Measurements from ENCODE around the gene OR2T1. TPM values are rescaled to one million over a fixed set of nuclear protein-coding genes. Genes with fewer than 3 reads are reported as not detected.

OR2T1 gene
- not detected in 2 replicates for total RNA-seq (2012; rRNA removed)

- Histone ChIP-seq H3K27me3 (ENCODE audit: control insufficient read depth, insufficient read depth, low read length) (no peaks in the 10 kb centered on the region), H3K4me1 (ENCODE audit: control insufficient read depth, insufficient read depth, low read length) (no peaks in the 10 kb centered on the region), H3K4me2 (ENCODE audit: low read length) (no peak within 1 kb of the TSS)
These were observed at the start of gene OR2T1 for GRCh38 chr1:248402748-248403147. OR2T1 (plus strand) TSS chr1:248403048; CDS start chr1:248406148, 3,100 bp downstream.

GRCh38 chr1:248359415-248359814 lies 43.4 kb upstream of the OR2T1 start:
- H3K27me3 ChIP-seq (ENCODE audit: control insufficient read depth, insufficient read depth, low read length) = no peaks in the 10 kb centered on the region
- H3K36me3 ChIP-seq (ENCODE audit: insufficient read depth, low read length) = no peaks in the 10 kb centered on the region
- no peaks in the 10 kb centered on the region for H3K4me1 ChIP-seq (ENCODE audit: control insufficient read depth, insufficient read depth, low read length)
- no peak overlapping the region for H3K4me3 ChIP-seq (ENCODE audit: low read length)
- H3K4me2 ChIP-seq (ENCODE audit: low read length) = no peak overlapping the region
- no peak overlapping the region for H3K9ac ChIP-seq (ENCODE audit: low read depth, low read length)
- H3K9me3 ChIP-seq (replicated peaks; ENCODE audit: low read length) = no peaks in the 10 kb centered on the region

More at GRCh38 chr1:248402748-248403147, at the start of gene OR2T1:
- Histone ChIP-seq H3K4me3 (ENCODE audit: low read length) (no peak within 1 kb of the TSS), H3K36me3 (ENCODE audit: insufficient read depth, low read length) (no peaks in the 10 kb centered on the region), H3K9ac (ENCODE audit: low read depth, low read length) (no peak within 1 kb of the TSS), H3K9me3 (replicated peaks; ENCODE audit: low read length) (peaks cover 5% of the 10 kb centered on the region)

GRCh38 chr1:248361121-248361715 lies 41.6 kb upstream of the OR2T1 start, which contains the start of gene OR2T4:
OR2T4 (plus strand) TSS chr1:248361665; CDS start chr1:248361665, 0 bp downstream.
- no peaks in the 10 kb centered on the region for H3K36me3 ChIP-seq (ENCODE audit: insufficient read depth, low read length)
- H3K9ac ChIP-seq (ENCODE audit: low read depth, low read length) = no peak within 1 kb of the TSS
- no peaks in the 10 kb centered on the region for H3K9me3 ChIP-seq (replicated peaks; ENCODE audit: low read length)
- no peaks in the 10 kb centered on the region for H3K27me3 ChIP-seq (ENCODE audit: control insufficient read depth, insufficient read depth, low read length)
- no peak within 1 kb of the TSS for H3K4me3 ChIP-seq (ENCODE audit: low read length)
- H3K4me2 ChIP-seq (ENCODE audit: low read length) = no peak within 1 kb of the TSS
- H3K4me1 ChIP-seq (ENCODE audit: control insufficient read depth, insufficient read depth, low read length) = no peaks in the 10 kb centered on the region

GRCh38 chr1:248366609-248367008 lies 36.2 kb upstream of the OR2T1 start:
- H3K4me1 ChIP-seq (ENCODE audit: control insufficient read depth, insufficient read depth, low read length) = no peaks in the 10 kb centered on the region
- no peaks in the 10 kb centered on the region for H3K36me3 ChIP-seq (ENCODE audit: insufficient read depth, low read length)
- no peak overlapping the region for H3K9ac ChIP-seq (ENCODE audit: low read depth, low read length)
- no peak overlapping the region for H3K4me3 ChIP-seq (ENCODE audit: low read length)
- peaks cover 2% of the 10 kb centered on the region for H3K9me3 ChIP-seq (replicated peaks; ENCODE audit: low read length)
- H3K4me2 ChIP-seq (ENCODE audit: low read length) = no peak overlapping the region
- H3K27me3 ChIP-seq (ENCODE audit: control insufficient read depth, insufficient read depth, low read length) = no peaks in the 10 kb centered on the region

- Histone ChIP-seq H3K4me2 (ENCODE audit: low read length) (no peak overlapping the region), H3K9ac (ENCODE audit: low read depth, low read length) (no peak overlapping the region), H3K9me3 (replicated peaks; ENCODE audit: low read length) (peaks cover 16% of the 10 kb centered on the region), H3K36me3 (ENCODE audit: insufficient read depth, low read length) (no peaks in the 10 kb centered on the region), H3K4me3 (ENCODE audit: low read length) (no peak overlapping the region), H3K4me1 (ENCODE audit: control insufficient read depth, insufficient read depth, low read length) (no peaks in the 10 kb centered on the region), H3K27me3 (ENCODE audit: control insufficient read depth, insufficient read depth, low read length) (no peaks in the 10 kb centered on the region)
These were observed 30.5 kb upstream of the OR2T1 start for GRCh38 chr1:248372394-248372793.

- no peaks in the 10 kb centered on the region for H3K27me3 ChIP-seq (ENCODE audit: control insufficient read depth, insufficient read depth, low read length)
- H3K36me3 ChIP-seq (ENCODE audit: insufficient read depth, low read length) = no peaks in the 10 kb centered on the region
- no peak overlapping the region for H3K4me2 ChIP-seq (ENCODE audit: low read length)
- H3K4me1 ChIP-seq (ENCODE audit: control insufficient read depth, insufficient read depth, low read length) = no peaks in the 10 kb centered on the region
- H3K9ac ChIP-seq (ENCODE audit: low read depth, low read length) = no peak overlapping the region
- H3K4me3 ChIP-seq (ENCODE audit: low read length) = no peak overlapping the region
- peaks cover 13% of the 10 kb centered on the region for H3K9me3 ChIP-seq (replicated peaks; ENCODE audit: low read length)
These were observed 29.1 kb upstream of the OR2T1 start for GRCh38 chr1:248373761-248374160.

- Histone ChIP-seq H3K36me3 (ENCODE audit: insufficient read depth, low read length) (no peaks in the 10 kb centered on the region), H3K9ac (ENCODE audit: low read depth, low read length) (no peak within 1 kb of the TSS), H3K4me1 (ENCODE audit: control insufficient read depth, insufficient read depth, low read length) (no peaks in the 10 kb centered on the region), H3K9me3 (replicated peaks; ENCODE audit: low read length) (peaks cover 13% of the 10 kb centered on the region), H3K27me3 (ENCODE audit: control insufficient read depth, insufficient read depth, low read length) (no peaks in the 10 kb centered on the region), H3K4me3 (ENCODE audit: low read length) (no peak within 1 kb of the TSS), H3K4me2 (ENCODE audit: low read length) (no peak within 1 kb of the TSS)
These were observed 27.4 kb upstream of the OR2T1 start, which contains the start of gene OR2T6 for GRCh38 chr1:248375446-248375845. OR2T6 (plus strand) TSS chr1:248375746; CDS start chr1:248387609, 11,863 bp downstream.

GRCh38 chr1:248376916-248377315 lies 25.9 kb upstream of the OR2T1 start:
- no peak overlapping the region for H3K4me3 ChIP-seq (ENCODE audit: low read length)
- H3K9me3 ChIP-seq (replicated peaks; ENCODE audit: low read length) = peaks cover 13% of the 10 kb centered on the region
- no peak overlapping the region for H3K9ac ChIP-seq (ENCODE audit: low read depth, low read length)
- no peaks in the 10 kb centered on the region for H3K4me1 ChIP-seq (ENCODE audit: control insufficient read depth, insufficient read depth, low read length)
- H3K36me3 ChIP-seq (ENCODE audit: insufficient read depth, low read length) = no peaks in the 10 kb centered on the region
- no peak overlapping the region for H3K4me2 ChIP-seq (ENCODE audit: low read length)
- no peaks in the 10 kb centered on the region for H3K27me3 ChIP-seq (ENCODE audit: control insufficient read depth, insufficient read depth, low read length)

- H3K4me2 ChIP-seq (ENCODE audit: low read length) = no peak overlapping the region
- no peaks in the 10 kb centered on the region for H3K4me1 ChIP-seq (ENCODE audit: control insufficient read depth, insufficient read depth, low read length)
- H3K4me3 ChIP-seq (ENCODE audit: low read length) = no peak overlapping the region
These were observed 22.0 kb upstream of the OR2T1 start for GRCh38 chr1:248380854-248381253.

GRCh38 chr1:248388426-248388825 lies 14.4 kb upstream of the OR2T1 start:
- Histone ChIP-seq H3K4me2 (ENCODE audit: low read length) (no peak overlapping the region), H3K4me1 (ENCODE audit: control insufficient read depth, insufficient read depth, low read length) (no peaks in the 10 kb centered on the region), H3K27me3 (ENCODE audit: control insufficient read depth, insufficient read depth, low read length) (no peaks in the 10 kb centered on the region), H3K36me3 (ENCODE audit: insufficient read depth, low read length) (no peaks in the 10 kb centered on the region), H3K4me3 (ENCODE audit: low read length) (no peak overlapping the region), H3K9ac (ENCODE audit: low read depth, low read length) (no peak overlapping the region), H3K9me3 (replicated peaks; ENCODE audit: low read length) (peaks cover 2% of the 10 kb centered on the region)

More at GRCh38 chr1:248380854-248381253, 22.0 kb upstream of the OR2T1 start:
- no peaks in the 10 kb centered on the region for H3K9me3 ChIP-seq (replicated peaks; ENCODE audit: low read length)
- H3K27me3 ChIP-seq (ENCODE audit: control insufficient read depth, insufficient read depth, low read length) = no peaks in the 10 kb centered on the region
- H3K9ac ChIP-seq (ENCODE audit: low read depth, low read length) = no peak overlapping the region
- H3K36me3 ChIP-seq (ENCODE audit: insufficient read depth, low read length) = no peaks in the 10 kb centered on the region

GRCh38 chr1:248393050-248393449 lies 9.8 kb upstream of the OR2T1 start:
- H3K9ac ChIP-seq (ENCODE audit: low read depth, low read length) = no peak overlapping the region
- no peaks in the 10 kb centered on the region for H3K27me3 ChIP-seq (ENCODE audit: control insufficient read depth, insufficient read depth, low read length)
- H3K36me3 ChIP-seq (ENCODE audit: insufficient read depth, low read length) = no peaks in the 10 kb centered on the region
- H3K4me3 ChIP-seq (ENCODE audit: low read length) = no peak overlapping the region
- H3K9me3 ChIP-seq (replicated peaks; ENCODE audit: low read length) = no peaks in the 10 kb centered on the region
- no peak overlapping the region for H3K4me2 ChIP-seq (ENCODE audit: low read length)
- no peaks in the 10 kb centered on the region for H3K4me1 ChIP-seq (ENCODE audit: control insufficient read depth, insufficient read depth, low read length)

- Histone ChIP-seq H3K36me3 (ENCODE audit: insufficient read depth, low read length) (no peaks in the 10 kb centered on the region), H3K4me3 (ENCODE audit: low read length) (no peak overlapping the region), H3K9ac (ENCODE audit: low read depth, low read length) (no peak overlapping the region), H3K4me2 (ENCODE audit: low read length) (no peak overlapping the region), H3K4me1 (ENCODE audit: control insufficient read depth, insufficient read depth, low read length) (no peaks in the 10 kb centered on the region), H3K27me3 (ENCODE audit: control insufficient read depth, insufficient read depth, low read length) (no peaks in the 10 kb centered on the region), H3K9me3 (replicated peaks; ENCODE audit: low read length) (peaks cover 5% of the 10 kb centered on the region)
These were observed 1.2 kb downstream of the OR2T1 start for GRCh38 chr1:248404024-248404423.

Data from skeletal muscle satellite cell (primary cell).